OCI-LY3 (cell line): Measurements from ENCODE around the gene DNHD1.

Experiments used
- H2AFZ ChIP-seq: fragments of 200-600, 300-600 bp; shearing (Covaris generic); 2 replicates; pipeline ENCODE4 v1.6.0; 2014; ENCODE audit warnings: antibody characterized with exemption, low read depth, low read length
- H3K27ac ChIP-seq: fragments of 200-600, 300-600 bp; sonication (generic); 2 replicates; pipeline ENCODE4 v1.5.1; 2014; ENCODE audit warnings: mild to moderate bottlenecking, low read length, moderate library complexity, mixed read lengths
- H3K27me3 ChIP-seq: fragments of 200-600, 300-600 bp; sonication (generic); 2 replicates; pipeline ENCODE4 v1.6.1; 2014; ENCODE audit warnings: low read depth, low read length, mixed read lengths
- H3K36me3 ChIP-seq: fragments of 200-600, 300-600 bp; sonication (generic); replicated peaks from 2 replicates; pipeline ENCODE3; 2014; ENCODE audit warnings: low read depth, low read length, mixed read lengths
- H3K4me1 ChIP-seq: fragments of 300-600, 200-600 bp; sonication (generic); 2 replicates; pipeline ENCODE4 v1.6.1; 2014; ENCODE audit warnings: low read length, mixed read lengths
- H3K4me2 ChIP-seq: fragments of 200-600, 300-600 bp; sonication (generic); 2 replicates; pipeline ENCODE4 v1.6.1; 2014; ENCODE audit warnings: low read length, mixed read lengths
- H3K4me3 ChIP-seq: fragments of 300-600, 200-600 bp; sonication (generic); 2 replicates; pipeline ENCODE4 v1.5.1; 2014; ENCODE audit warnings: antibody characterized with exemption, mild to moderate bottlenecking, low read length, moderate library complexity
- H3K79me2 ChIP-seq: fragments of 300-600, 200-600 bp; shearing (Covaris generic); 2 replicates; pipeline ENCODE4 v1.6.1; 2014; ENCODE audit warnings: mild to moderate bottlenecking, low read length, mixed read lengths
- H3K9ac ChIP-seq: fragments of 300-600, 200-600 bp; shearing (Covaris generic); 2 replicates; pipeline ENCODE4 v1.6.0; 2014; ENCODE audit warnings: mild to moderate bottlenecking, low read length, moderate library complexity
- H3K9me3 ChIP-seq: fragments of 200-600, 300-600 bp; shearing (Covaris generic); 2 replicates; pipeline ENCODE4 v1.6.1; 2014; ENCODE audit warnings: low read length, mixed read lengths; ENCODE audit not compliant: insufficient read depth
- H4K20me1 ChIP-seq: fragments of 200-600, 300-600 bp; sonication (generic); 2 replicates; pipeline ENCODE4 v1.6.1; 2016; ENCODE audit warnings: low read length, mixed read lengths; ENCODE audit not compliant: insufficient read depth
- CTCF ChIP-seq: fragments of 200-600, 300-600 bp; sonication (generic); IDR thresholded peaks from 2 replicates; pipeline ENCODE4 v1.5.1; 2014; ENCODE audit warnings: antibody characterized with exemption, low read length, low read depth
- EZH2phosphoT487 ChIP-seq: fragments of 200-600 bp; shearing (Covaris generic); IDR thresholded peaks from 2 replicates; pipeline ENCODE4 v1.6.1; 2018; ENCODE audit warnings: antibody characterized with exemption, mixed run types, low read depth

DNHD1 gene

GRCh38 chr11:6541356-6541755 lies 44.3 kb downstream of the DNHD1 start:
- Histone ChIP-seq H3K36me3 (no peaks in the 10 kb centered on the region), H3K79me2 (no peaks in the 10 kb centered on the region), H3K27me3 (no peaks in the 10 kb centered on the region), H3K4me3 (no peak overlapping the region), H3K4me1 (no peaks in the 10 kb centered on the region), H4K20me1 (no peaks in the 10 kb centered on the region), H3K4me2 (no peak overlapping the region), H2AFZ (no peak overlapping the region), H3K9me3 (no peaks in the 10 kb centered on the region), H3K9ac (no peak overlapping the region), H3K27ac (no peak overlapping the region)
- TF ChIP-seq CTCF, result no peak

GRCh38 chr11:6542727-6543126 lies 45.6 kb downstream of the DNHD1 start:
- H3K27me3 ChIP-seq, result no peaks in the 10 kb centered on the region
- no peak overlapping the region for H2AFZ ChIP-seq
- no peak overlapping the region for H3K4me2 ChIP-seq
- no peaks in the 10 kb centered on the region for H3K9me3 ChIP-seq
- no peaks in the 10 kb centered on the region for H3K36me3 ChIP-seq
- no peaks in the 10 kb centered on the region for H3K4me1 ChIP-seq
- TF ChIP-seq CTCF (no peak), EZH2phosphoT487 (no peak)
- no peak overlapping the region for H3K9ac ChIP-seq
- H4K20me1 ChIP-seq, result no peaks in the 10 kb centered on the region
- H3K27ac ChIP-seq, result no peak overlapping the region
- H3K79me2 ChIP-seq, result no peaks in the 10 kb centered on the region
- H3K4me3 ChIP-seq, result no peak overlapping the region

- TF ChIP-seq EZH2phosphoT487 (no peak), CTCF (no peak)
- Histone ChIP-seq H3K4me3 (no peak overlapping the region), H4K20me1 (no peaks in the 10 kb centered on the region), H3K4me1 (0 out of 2 replicates have a peak, but pooled peaks cover 3% of the 10 kb centered on the region), H3K9me3 (no peaks in the 10 kb centered on the region), H2AFZ (no peak overlapping the region), H3K9ac (no peak overlapping the region), H3K27me3 (no peaks in the 10 kb centered on the region), H3K36me3 (peaks cover 4% of the 10 kb centered on the region), H3K27ac (no peak overlapping the region), H3K79me2 (no peaks in the 10 kb centered on the region), H3K4me2 (no peak overlapping the region)
These were observed 48.1 kb downstream of the DNHD1 start for GRCh38 chr11:6544921-6545850.

GRCh38 chr11:6545917-6546605 lies 49.0 kb downstream of the DNHD1 start:
- Histone ChIP-seq H3K36me3 (peaks cover 4% of the 10 kb centered on the region), H2AFZ (no peak overlapping the region), H3K9ac (no peak overlapping the region), H4K20me1 (no peaks in the 10 kb centered on the region), H3K4me2 (no peak overlapping the region), H3K79me2 (no peaks in the 10 kb centered on the region), H3K4me3 (no peak overlapping the region), H3K27me3 (no peaks in the 10 kb centered on the region), H3K4me1 (0 out of 2 replicates have a peak, but pooled peaks cover 3% of the 10 kb centered on the region), H3K27ac (no peak overlapping the region), H3K9me3 (no peaks in the 10 kb centered on the region)
- no peak for TF ChIP-seq CTCF
